ENCODE data around the gene RALGAPA2. TPM values are rescaled to one million over a fixed set of nuclear protein-coding genes. Genes with fewer than 3 reads are reported as not detected.

The RALGAPA2 gene
- total and polyA plus RNA-seq, 8 donors = 34.5 to 79.8 (median 43.1) TPM

GRCh38 chr20:20365480-20366161, 346.8 kb downstream of the RALGAPA2 start:
- intact Hi-C loops (cut with DNase I) = loop anchor here in 1 of 2 donors (10.0 kb wide), 1 partner anchor 199 kb away; no protein-coding TSS in a partner anchor
- no peak for TF ChIP-seq CTCF (IDR thresholded peaks at IDR 0.05)
- no peak for ATAC-seq
- no peaks in the 10 kb centered on the region for H3K36me3 ChIP-seq
- no peaks in the 10 kb centered on the region for H3K9me3 ChIP-seq
- no peak overlapping the region for H3K27ac ChIP-seq
- no peak overlapping the region for H3K4me3 ChIP-seq
- peaks cover 5 to 52% of the 10 kb centered on the region in 2 donors for H3K4me1 ChIP-seq
- H3K27me3 ChIP-seq = peaks cover 91 to 100% of the 10 kb centered on the region in 2 donors
- DNase-seq = no peak

GRCh38 chr20:20364593-20365479, 347.6 kb downstream of the RALGAPA2 start:
- no peak for TF ChIP-seq CTCF (IDR thresholded peaks at IDR 0.05)
- H3K4me1 ChIP-seq = peaks cover 8 to 58% of the 10 kb centered on the region in 2 donors
- no peaks in the 10 kb centered on the region for H3K9me3 ChIP-seq
- H3K27me3 ChIP-seq = peaks cover 90 to 100% of the 10 kb centered on the region in 2 donors
- no peak for DNase-seq
- ATAC-seq = no peak
- H3K4me3 ChIP-seq = no peak overlapping the region
- H3K36me3 ChIP-seq = no peaks in the 10 kb centered on the region
- no peak overlapping the region for H3K27ac ChIP-seq
- intact Hi-C loops (cut with DNase I) = loop anchor here in 1 of 2 donors (10.0 kb wide), 1 partner anchor 200 kb away; no protein-coding TSS in a partner anchor

- Histone ChIP-seq H3K9me3 (no peaks in the 10 kb centered on the region), H3K36me3 (no peaks in the 10 kb centered on the region), H3K4me3 (no peak overlapping the region), H3K27ac (no peak overlapping the region), H3K4me1 (peaks cover 8 to 51% of the 10 kb centered on the region in 2 donors), H3K27me3 (peaks cover 86 to 100% of the 10 kb centered on the region in 2 donors)
- intact Hi-C loops (cut with DNase I) = loop anchor here in 1 of 2 donors (10.0 kb wide), 1 partner anchor 201 kb away; no protein-coding TSS in a partner anchor
- DNase-seq (peak in 1 of 4 donors; percentile 67), ATAC-seq (no peak)
- no peak for TF ChIP-seq CTCF (IDR thresholded peaks at IDR 0.05)
Measured at GRCh38 chr20:20363799-20364592, 348.4 kb downstream of the RALGAPA2 start.

- no peak for TF ChIP-seq CTCF (IDR thresholded peaks at IDR 0.05)
- DNase-seq = no peak
- H3K27me3 ChIP-seq = peaks cover 80 to 100% of the 10 kb centered on the region in 2 donors
- H3K27ac ChIP-seq = no peak overlapping the region
- H3K4me3 ChIP-seq = no peak overlapping the region
- intact Hi-C loops (cut with DNase I) = loop anchor here in 1 of 2 donors (10.0 kb wide), 1 partner anchor 201 kb away; no protein-coding TSS in a partner anchor
- peaks cover 8 to 45% of the 10 kb centered on the region in 2 donors for H3K4me1 ChIP-seq
- no peaks in the 10 kb centered on the region for H3K36me3 ChIP-seq
- no peak for ATAC-seq
- no peaks in the 10 kb centered on the region for H3K9me3 ChIP-seq
Measured at GRCh38 chr20:20363434-20363798, 349.0 kb downstream of the RALGAPA2 start.
